H1 (cell line): ENCODE data around the gene ADORA1. TPM values are rescaled to one million over a fixed set of nuclear protein-coding genes. Genes with fewer than 3 reads are reported as not detected.

Experiments used
- CTCF ChIA-PET: fragments of 300-600 bp; sonication (Branson Sonifier 250); formaldehyde crosslinking; loops from one replicate; lab custom pipeline; 2021; ENCODE audit not compliant: partially characterized antibody; lab: Charles Lee
- POLR2A ChIA-PET: fragments of 300-600 bp; sonication (Branson Sonifier 250); formaldehyde crosslinking; loops from one replicate; lab custom pipeline; 2021; ENCODE audit warnings: inconsistent platforms; ENCODE audit not compliant: partially characterized antibody; lab: Charles Lee
- DNase-seq, 2 experiments: peaks; one replicate each; pipeline versions ENCODE4 v3.0.0 to v3.0.0-alpha.2; 2010 to 2022; ENCODE audit warnings: low spot score in 2 of 2, low read depth in 1 of 2, mixed read lengths in 1 of 2
- FAIRE-seq: peaks from 2 replicates; lab custom pipeline; 2011; peaks lifted over from hg19 to GRCh38; lab: Jason Lieb, UNC
- H2AFZ ChIP-seq: 2 replicates; pipeline ENCODE4 v1.8.1; 2012; ENCODE audit warnings: low read length, inconsistent platforms
- H2AK5ac ChIP-seq: 2 replicates; pipeline ENCODE4 v1.6.1; 2013; ENCODE audit warnings: low read depth, low read length
- H2BK120ac ChIP-seq: replicated peaks from 2 replicates; pipeline ENCODE3; 2013; ENCODE audit warnings: low read depth, low read length, inconsistent platforms
- H2BK12ac ChIP-seq: 2 replicates; pipeline ENCODE4 v1.6.1; 2013; ENCODE audit warnings: low read depth, low read length
- H2BK15ac ChIP-seq: 2 replicates; pipeline ENCODE4 v1.6.1; 2013; ENCODE audit warnings: low read length
- H2BK20ac ChIP-seq: 2 replicates; pipeline ENCODE4 v1.6.1; 2013; ENCODE audit warnings: low read length
- H2BK5ac ChIP-seq: 2 replicates; pipeline ENCODE4 v1.6.1; 2013; ENCODE audit warnings: low read depth, low read length
- H3K14ac ChIP-seq: 2 replicates; pipeline ENCODE4 v1.6.1; 2013; ENCODE audit warnings: inconsistent platforms; ENCODE audit not compliant: insufficient read length
- H3K18ac ChIP-seq: 2 replicates; pipeline ENCODE4 v1.6.1; 2013; ENCODE audit warnings: low read length; ENCODE audit errors: extremely low read depth
- H3K23ac ChIP-seq: 2 replicates; pipeline ENCODE4 v1.6.1; 2013; ENCODE audit warnings: inconsistent platforms; ENCODE audit not compliant: insufficient read length
- H3K23me2 ChIP-seq: 2 replicates; pipeline ENCODE4 v1.6.1; 2013; ENCODE audit warnings: low read depth, low read length
- H3K27ac ChIP-seq: 2 replicates; pipeline ENCODE4 v1.6.1; 2011; ENCODE audit warnings: low read depth, low read length, inconsistent platforms
- H3K27me3 ChIP-seq, 4 experiments: replicated peaks in 1 of 4; 1 replicate in 1 of 4; 2 replicates in 3 of 4; pipeline versions ENCODE4 v1.6.1 to v1.8.1; 2011 to 2013; ENCODE audit warnings: low read length in 3 of 4, mild to moderate bottlenecking in 3 of 4, inconsistent platforms in 2 of 4, mixed read lengths in 2 of 4, moderate library complexity in 1 of 4; ENCODE audit not compliant: control insufficient read depth in 3 of 4, insufficient read depth in 3 of 4; ENCODE audit errors: extremely low read depth in 1 of 4
- H3K36me3 ChIP-seq, 4 experiments: 2 replicates each; pipeline versions ENCODE4 v1.6.1 to v1.8.1; 2011 to 2013; ENCODE audit warnings: mild to moderate bottlenecking in 4 of 4, low read length in 3 of 4, moderate library complexity in 2 of 4, control low read depth in 1 of 4, inconsistent platforms in 1 of 4; ENCODE audit not compliant: insufficient read depth in 4 of 4, control insufficient read depth in 2 of 4
- H3K4ac ChIP-seq: replicated peaks from 2 replicates; pipeline ENCODE3; 2013; ENCODE audit warnings: low read length, low read depth, mixed read lengths, inconsistent platforms; ENCODE audit not compliant: insufficient read length
- H3K4me1 ChIP-seq, 4 experiments: replicated peaks in 1 of 4; 1 replicate in 1 of 4; 2 replicates in 3 of 4; pipeline versions ENCODE4 v1.6.1 to v1.8.1; 2011 to 2013; ENCODE audit warnings: low read length in 3 of 4, inconsistent platforms in 2 of 4, mixed read lengths in 1 of 4; ENCODE audit not compliant: insufficient read depth in 4 of 4, control insufficient read depth in 3 of 4
- H3K4me2 ChIP-seq, 2 experiments: 2 replicates each; pipeline versions ENCODE4 v1.6.1 to v1.8.1; 2011 to 2013; ENCODE audit warnings: low read depth in 2 of 2, low read length in 2 of 2, control low read depth in 1 of 2, inconsistent platforms in 1 of 2, mild to moderate bottlenecking in 1 of 2; ENCODE audit not compliant: insufficient read depth in 1 of 2
- H3K4me3 ChIP-seq, 4 experiments: fragments of 200-600, 300-600 bp in 1 of 4; sonication (generic), shearing (Covaris generic), sonication (Bioruptor Twin) in 1 of 4; 2 replicates each; pipeline versions ENCODE4 v1.5.1 to v1.8.1; 2011 to 2016; ENCODE audit warnings: low read length in 4 of 4, low read depth in 3 of 4, control low read depth in 2 of 4, inconsistent platforms in 2 of 4, mild to moderate bottlenecking in 2 of 4, mixed read lengths in 1 of 4, moderate library complexity in 1 of 4; ENCODE audit not compliant: insufficient read depth in 2 of 4; ENCODE audit errors: extremely low read depth in 1 of 4
- H3K56ac ChIP-seq: replicated peaks from 2 replicates; pipeline ENCODE3; 2013; ENCODE audit warnings: low read depth, mild to moderate bottlenecking, mixed read lengths, low read length, inconsistent platforms; ENCODE audit not compliant: insufficient read length
- H3K79me1 ChIP-seq: 2 replicates; pipeline ENCODE4 v1.6.1; 2013; ENCODE audit warnings: low read depth, low read length, control low read depth
- H3K79me2 ChIP-seq, 2 experiments: 2 replicates each; pipeline versions ENCODE4 v1.6.1 to v1.8.1; 2012 to 2013; ENCODE audit warnings: low read length in 2 of 2, mild to moderate bottlenecking in 2 of 2, inconsistent platforms in 1 of 2; ENCODE audit not compliant: insufficient read depth in 2 of 2, control insufficient read depth in 1 of 2
- H3K9ac ChIP-seq, 4 experiments: replicated peaks in 1 of 4; 1 replicate in 1 of 4; 2 replicates in 3 of 4; pipeline versions ENCODE4 v1.6.1 to v1.8.1; 2011 to 2013; ENCODE audit warnings: low read depth in 3 of 4, low read length in 3 of 4, control low read depth in 2 of 4, mild to moderate bottlenecking in 2 of 4, moderate library complexity in 2 of 4, inconsistent platforms in 1 of 4; ENCODE audit errors: extremely low read depth in 1 of 4
- H3K9me3 ChIP-seq, 2 experiments: 2 replicates each; pipeline versions ENCODE4 v1.6.1 to v1.8.1; 2012 to 2013; ENCODE audit warnings: mild to moderate bottlenecking in 2 of 2, moderate library complexity in 2 of 2, control low read depth in 1 of 2, inconsistent platforms in 1 of 2, low read depth in 1 of 2, low read length in 1 of 2, mixed read lengths in 1 of 2; ENCODE audit not compliant: insufficient read depth in 2 of 2
- H4K20me1 ChIP-seq, 2 experiments: replicated peaks in 1 of 2; 2 replicates each; pipeline versions ENCODE3 to v1.8.1; 2011 to 2013; ENCODE audit warnings: inconsistent platforms in 2 of 2, low read length in 2 of 2, mild to moderate bottlenecking in 1 of 2; ENCODE audit not compliant: insufficient read depth in 2 of 2, control insufficient read depth in 1 of 2
- H4K5ac ChIP-seq: 2 replicates; pipeline ENCODE4 v1.6.1; 2013; ENCODE audit warnings: low read length, low read depth, mixed read lengths, inconsistent platforms; ENCODE audit not compliant: insufficient read length
- H4K8ac ChIP-seq: 2 replicates; pipeline ENCODE4 v1.8.0; 2013; ENCODE audit warnings: mild to moderate bottlenecking, moderate library complexity, low read length, inconsistent platforms; ENCODE audit not compliant: insufficient read depth; ENCODE audit errors: extremely low read depth
- H4K91ac ChIP-seq: replicated peaks from 2 replicates; pipeline ENCODE3; 2013; ENCODE audit warnings: low read length, mixed read lengths, inconsistent platforms; ENCODE audit not compliant: insufficient read length
- CHD1 ChIP-seq: IDR thresholded peaks from 2 replicates; pipeline ENCODE4 v1.6.1; 2012; ENCODE audit warnings: low read depth, low read length, improper control_type of control experiment
- HDAC2 ChIP-seq, 2 experiments: fragments of 300-600 bp in 1 of 2; sonication (generic) in 1 of 2; IDR thresholded peaks; 2 replicates each; pipeline ENCODE4 v1.6.1; 2011 to 2012; ENCODE audit warnings: low read depth in 2 of 2, low read length in 2 of 2, mild to moderate bottlenecking in 2 of 2, moderate library complexity in 2 of 2, borderline replicate concordance in 1 of 2, inconsistent platforms in 1 of 2
- SIX5 ChIP-seq: IDR thresholded peaks from 2 replicates; pipeline ENCODE4 v1.6.1; 2011; ENCODE audit warnings: mild to moderate bottlenecking, low read depth, low read length
- WGBS, 2 experiments: shearing (Covaris generic) in 1 of 2; methylation state at CpG; one replicate each; pipeline versions ENCODE4 v1.1.6 to v1.1.7; 2013 to 2015; ENCODE audit warnings: low lambda C conversion rate in 2 of 2, mixed read lengths in 2 of 2, inconsistent platforms in 1 of 2, low coverage in 1 of 2, missing lambda C conversion rate in 1 of 2; ENCODE audit not compliant: insufficient replicate concordance in 2 of 2, insufficient coverage in 1 of 2, insufficient read length in 1 of 2; ENCODE audit errors: extremely low coverage in 1 of 2, missing lambda C conversion rate in 1 of 2; 5-methylcytosine and 5-hydroxymethylcytosine counted together
- polyA plus RNA-seq, 7 experiments: library from polyadenylated mRNA; depleted of rRNA in 3 of 7; stranded (reverse) in 5 of 7; unstranded in 2 of 7; fragments of >200 nt in 5 of 7; fragments of 200-250 nt in 2 of 7; gene quantifications; 1 replicate in 5 of 7; 2 replicates in 1 of 7; 4 replicates in 1 of 7; pipeline versions ENCODE4 v1.2.1 to v1.2.3, GENCODE V29; 2011 to 2013; ENCODE audit warnings: missing spikeins in 2 of 7, mixed read lengths in 2 of 7
- total RNA-seq: library from RNA; stranded (reverse); fragmentation: NEBNext Ultra II Directional; extraction: Animal tissue kit (Norgen Biotek cat#: 25700); gene quantifications from 2 replicates; pipeline ENCODE4 v1.2.1, GENCODE V29; 2021

ADORA1 gene
- total and polyA plus RNA-seq, 2 of the 8 experiments (the other 6 are each of a cell fraction or from before 2014, with no cell fraction given): 3.3 to 6.7 TPM

DNA sequence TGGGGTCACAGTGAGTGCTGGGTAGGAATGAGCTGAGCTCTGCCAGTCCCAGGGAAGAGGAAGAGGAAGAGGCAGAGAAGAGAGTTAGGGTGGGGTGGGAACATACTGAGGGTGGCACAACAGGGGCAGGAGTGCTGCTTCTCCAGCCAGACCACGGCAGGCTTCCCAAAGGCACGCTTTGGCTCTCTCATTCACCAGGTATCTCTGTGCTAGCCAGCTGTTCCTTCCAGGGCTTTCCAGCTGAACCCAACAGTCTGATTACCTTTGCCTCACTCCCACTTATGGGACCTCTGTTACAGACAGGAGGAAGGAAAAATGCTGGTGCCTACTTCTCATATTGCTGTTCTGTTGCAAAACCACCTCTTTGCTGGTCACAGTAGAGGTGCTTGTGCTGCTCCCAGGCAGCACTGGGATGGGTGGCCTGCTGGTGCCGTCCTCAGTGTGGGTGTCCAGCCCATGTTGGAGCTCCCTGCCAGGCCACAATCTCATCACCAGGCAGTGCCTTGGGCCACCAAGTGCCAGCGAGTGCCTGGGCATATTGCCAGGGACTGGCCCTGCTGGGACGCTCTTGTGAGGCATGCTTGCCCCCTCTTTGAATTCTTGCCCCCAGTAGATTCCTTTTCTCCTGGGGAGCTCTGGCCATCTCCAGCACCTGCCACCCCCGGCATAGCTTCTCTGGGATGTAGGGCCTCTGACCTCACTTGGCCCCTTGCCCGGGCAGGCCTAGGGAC lies 2.1 kb downstream of the ADORA1 start:
- no peak overlapping the region for H2AFZ ChIP-seq
- H3K79me1 ChIP-seq: no peaks in the 10 kb centered on the region
- FAIRE-seq (no peak), DNase-seq (peak in 1 of 2 experiments; percentile 34)
- H3K4ac ChIP-seq: no peak overlapping the region
- ChIA-PET CTCF (interaction anchor here (0.6 to 49.1 kb wide), 17 partner anchors 9 to 326 kb away, joined by 3 to 1071 read pairs (median 14); partner anchors contain the start of genes CHI3L1, MYBPH, MYOG and PPFIA4), POLR2A (interaction anchor here (1.3 to 1.4 kb wide), 2 partner anchors 9 to 89 kb away, joined by 3 to 4 read pairs; no protein-coding TSS in a partner anchor)
- no peaks in the 10 kb centered on the region for H4K20me1 ChIP-seq
- no peaks in the 10 kb centered on the region for H3K79me2 ChIP-seq
- H3K36me3 ChIP-seq: no peaks in the 10 kb centered on the region
- no peak overlapping the region; the same call in 1 of the 2 replicates for H4K8ac ChIP-seq
- no peak overlapping the region for H4K91ac ChIP-seq
- H3K18ac ChIP-seq: no peak overlapping the region
- no peak overlapping the region for H2BK20ac ChIP-seq
- H4K5ac ChIP-seq: no peak overlapping the region
- H3K4me1 ChIP-seq: peaks cover 0 to 33% (median 19%) of the 10 kb centered on the region in 4 experiments; a peak in 6 of 7 replicates
- no peak overlapping the region for H2AK5ac ChIP-seq
- no peak overlapping the region for H3K56ac ChIP-seq
- peaks cover 5 to 32% (median 18%) of the 10 kb centered on the region in 4 experiments for H3K27me3 ChIP-seq
- no peak overlapping the region for H3K9ac ChIP-seq
- H3K27ac ChIP-seq: no peak overlapping the region
- H3K9me3 ChIP-seq: no peaks in the 10 kb centered on the region
- no peak overlapping the region for H3K23ac ChIP-seq
- H2BK15ac ChIP-seq: no peak overlapping the region
- H2BK5ac ChIP-seq: no peak overlapping the region
- H2BK12ac ChIP-seq: no peak overlapping the region
- no peak for TF ChIP-seq SIX5
- no peak for TF ChIP-seq CHD1
- TF ChIP-seq HDAC2 (IDR thresholded peaks at IDR 0.05; ENCODE audit: borderline replicate concordance in 1 of 2, low read depth in 2 of 2, low read length in 2 of 2): no peak
- H2BK120ac ChIP-seq: no peak overlapping the region
- 86% methylated on average over 7 of the region's 7 CpGs; no CpG with 5 or more reads in 1 of the 2 experiments for WGBS, 2 experiments
- H3K4me3 ChIP-seq: no peak overlapping the region
- H3K4me2 ChIP-seq: no peak overlapping the region; a peak in 1 of 4 replicates
- H3K23me2 ChIP-seq: peaks cover 2% of the 10 kb centered on the region; the same call in 1 of the 2 replicates
- no peak overlapping the region for H3K14ac ChIP-seq
